Measurements from ENCODE around the gene SIX3.

Gene SIX3

DNA sequence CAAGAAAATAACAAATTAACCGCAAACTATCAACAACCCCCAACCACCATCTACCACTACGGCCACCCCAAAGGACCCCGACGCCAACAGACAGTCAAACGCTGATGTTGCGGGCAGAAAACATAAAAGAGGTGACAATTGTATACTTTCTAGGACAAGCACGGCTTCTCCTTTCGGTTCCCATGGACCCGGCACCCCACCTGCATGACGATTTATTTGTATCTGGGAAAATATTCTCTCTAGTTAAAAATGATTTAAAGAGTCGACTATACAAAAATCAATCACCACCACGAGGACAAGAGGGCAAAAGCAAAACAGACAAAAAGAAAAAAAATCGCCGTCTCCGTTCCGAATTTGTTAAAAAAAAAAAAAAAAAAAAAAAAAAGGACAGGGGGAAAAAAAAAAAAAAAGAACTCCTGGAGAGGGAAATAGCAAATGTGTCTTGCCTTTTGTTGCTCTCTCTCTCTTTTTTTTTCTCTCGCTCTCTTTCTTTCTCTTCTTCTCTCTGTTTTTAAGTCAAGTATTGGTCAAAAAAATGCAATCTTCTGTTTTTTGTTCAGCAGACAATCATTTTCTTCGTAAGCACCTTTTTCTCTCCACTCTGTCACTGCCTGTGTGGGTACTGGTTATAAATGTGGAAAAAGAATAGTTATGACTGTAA lies 3.6 kb downstream of the SIX3 start:
- CTCF ChIA-PET: interaction anchor here (0.7 kb wide), 1 partner anchor 10 kb away, joined by 3 read pairs; no protein-coding TSS in a partner anchor
- TF ChIP-seq, protein P1, sequence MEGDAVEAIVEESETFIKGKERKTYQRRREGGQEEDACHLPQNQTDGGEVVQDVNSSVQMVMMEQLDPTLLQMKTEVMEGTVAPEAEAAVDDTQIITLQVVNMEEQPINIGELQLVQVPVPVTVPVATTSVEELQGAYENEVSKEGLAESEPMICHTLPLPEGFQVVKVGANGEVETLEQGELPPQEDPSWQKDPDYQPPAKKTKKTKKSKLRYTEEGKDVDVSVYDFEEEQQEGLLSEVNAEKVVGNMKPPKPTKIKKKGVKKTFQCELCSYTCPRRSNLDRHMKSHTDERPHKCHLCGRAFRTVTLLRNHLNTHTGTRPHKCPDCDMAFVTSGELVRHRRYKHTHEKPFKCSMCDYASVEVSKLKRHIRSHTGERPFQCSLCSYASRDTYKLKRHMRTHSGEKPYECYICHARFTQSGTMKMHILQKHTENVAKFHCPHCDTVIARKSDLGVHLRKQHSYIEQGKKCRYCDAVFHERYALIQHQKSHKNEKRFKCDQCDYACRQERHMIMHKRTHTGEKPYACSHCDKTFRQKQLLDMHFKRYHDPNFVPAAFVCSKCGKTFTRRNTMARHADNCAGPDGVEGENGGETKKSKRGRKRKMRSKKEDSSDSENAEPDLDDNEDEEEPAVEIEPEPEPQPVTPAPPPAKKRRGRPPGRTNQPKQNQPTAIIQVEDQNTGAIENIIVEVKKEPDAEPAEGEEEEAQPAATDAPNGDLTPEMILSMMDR (IDR thresholded peaks at IDR 0.05; ENCODE audit: control extremely low read depth, extremely low read depth, low read depth, missing control alignments): no peak
- no peak for DNase-seq (ENCODE audit: extremely low spot score)

DNA sequence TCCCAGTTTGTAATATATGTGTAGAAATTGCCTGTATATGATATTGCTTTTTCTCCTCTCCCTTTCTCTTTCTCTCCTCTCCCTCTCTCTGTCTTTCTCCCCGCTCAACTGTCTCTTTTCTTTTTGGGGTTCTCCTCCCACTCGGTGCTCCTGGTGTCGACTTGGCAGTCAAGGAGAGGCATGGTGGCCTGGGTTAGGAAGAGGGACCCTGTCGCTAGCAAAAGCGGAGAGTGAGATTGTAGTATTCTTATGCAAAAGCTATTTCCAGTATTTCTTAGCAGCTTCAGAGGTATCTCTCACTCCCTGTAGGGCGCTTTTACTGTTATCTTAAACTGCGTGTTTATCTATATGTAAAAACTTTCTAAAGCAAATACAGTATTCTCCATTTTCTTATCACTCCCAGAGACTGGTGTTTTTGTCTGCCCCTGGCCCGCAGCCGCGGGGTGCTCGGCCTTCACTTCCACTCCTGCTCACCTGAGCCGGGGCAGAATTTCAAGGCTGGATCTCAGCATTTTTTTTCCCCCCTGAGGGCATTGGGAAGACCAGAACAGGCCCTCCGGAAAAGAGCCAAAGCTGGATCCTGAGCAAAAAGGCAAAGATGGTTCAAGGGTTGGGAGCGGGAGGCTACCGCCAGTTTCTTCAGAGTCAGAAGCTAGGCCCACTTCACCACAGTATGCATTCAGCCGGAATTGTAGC lies 4.3 kb downstream of the SIX3 start:
- TF ChIP-seq, protein P1 (IDR thresholded peaks at IDR 0.05; ENCODE audit: control extremely low read depth, extremely low read depth, low read depth, missing control alignments): no peak
- CTCF ChIA-PET: interaction anchor here (0.7 to 1.7 kb wide), 2 partner anchors 9 to 466 kb away, joined by 3 to 5 read pairs; no protein-coding TSS in a partner anchor
- POLR2A ChIA-PET: no interaction called here

More for the DNA sequence above, 3.6 kb downstream of the SIX3 start:
- POLR2A ChIA-PET: no interaction called here

DNA sequence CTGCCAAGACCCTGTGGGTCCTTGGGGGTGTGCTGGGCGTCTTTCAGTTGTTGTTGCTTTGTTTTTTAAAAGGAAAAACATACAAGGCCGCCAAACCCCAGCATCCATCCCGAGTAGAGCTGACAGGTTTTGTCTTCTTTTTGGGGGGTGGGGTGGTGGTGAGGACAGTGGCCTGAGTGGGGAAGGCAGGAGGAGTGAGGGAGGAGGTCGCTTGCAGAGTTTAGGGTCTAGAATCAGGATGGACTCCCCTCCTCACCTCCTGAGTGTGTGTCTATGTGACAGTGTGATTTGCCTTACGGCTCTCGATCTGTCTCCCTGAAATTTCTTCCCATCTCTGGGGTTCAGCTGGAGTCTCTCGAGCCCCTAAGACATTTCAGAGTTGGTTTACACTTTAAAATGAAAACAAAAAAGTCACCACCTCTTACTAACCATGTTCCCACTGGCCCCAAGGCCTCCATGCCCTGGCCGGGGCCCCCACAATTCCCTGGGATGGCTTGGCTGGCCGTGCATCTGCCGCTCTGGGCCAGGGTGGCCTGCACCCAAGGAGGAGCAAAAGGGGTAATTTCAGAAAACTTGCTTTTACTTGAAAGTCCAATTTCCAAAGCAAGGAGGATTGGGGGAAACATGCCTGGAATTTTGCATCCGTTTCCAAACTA lies 5.0 kb downstream of the SIX3 start:
- CTCF ChIA-PET: interaction anchor here (1.7 kb wide), 1 partner anchor 467 kb away, joined by 5 read pairs; no protein-coding TSS in a partner anchor
- TF ChIP-seq, protein P1 (IDR thresholded peaks at IDR 0.05; ENCODE audit: control extremely low read depth, extremely low read depth, low read depth, missing control alignments): no peak
- no peak for DNase-seq (ENCODE audit: extremely low spot score)
- POLR2A ChIA-PET: no interaction called here

More for the DNA sequence above, 4.3 kb downstream of the SIX3 start:
- DNase-seq (ENCODE audit: extremely low spot score): no peak

DNA sequence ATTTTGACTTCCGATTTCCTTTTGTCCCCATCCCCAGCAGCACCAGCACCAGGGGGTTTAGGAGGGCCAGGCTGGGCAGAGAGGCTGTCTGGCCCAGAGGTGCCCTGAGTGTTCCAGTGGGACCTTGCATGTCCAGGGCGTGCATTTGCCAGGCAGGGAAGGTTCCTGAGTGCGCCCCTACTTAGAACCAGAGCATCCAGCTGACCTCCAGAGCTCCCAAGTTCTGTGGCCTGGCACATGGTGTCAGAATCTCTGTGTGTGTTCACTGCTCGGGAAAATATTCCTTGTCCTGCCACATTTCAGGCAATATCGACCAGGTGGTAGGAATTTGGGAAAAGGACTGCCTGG lies 5.5 kb downstream of the SIX3 start:
- ChIA-PET CTCF (interaction anchor here (1.7 kb wide), 1 partner anchor 468 kb away, joined by 5 read pairs; no protein-coding TSS in a partner anchor), POLR2A (no interaction called here)
- TF ChIP-seq, protein P1 (IDR thresholded peaks at IDR 0.05; ENCODE audit: control extremely low read depth, extremely low read depth, low read depth, missing control alignments): no peak
- DNase-seq (ENCODE audit: extremely low spot score): no peak

DNA sequence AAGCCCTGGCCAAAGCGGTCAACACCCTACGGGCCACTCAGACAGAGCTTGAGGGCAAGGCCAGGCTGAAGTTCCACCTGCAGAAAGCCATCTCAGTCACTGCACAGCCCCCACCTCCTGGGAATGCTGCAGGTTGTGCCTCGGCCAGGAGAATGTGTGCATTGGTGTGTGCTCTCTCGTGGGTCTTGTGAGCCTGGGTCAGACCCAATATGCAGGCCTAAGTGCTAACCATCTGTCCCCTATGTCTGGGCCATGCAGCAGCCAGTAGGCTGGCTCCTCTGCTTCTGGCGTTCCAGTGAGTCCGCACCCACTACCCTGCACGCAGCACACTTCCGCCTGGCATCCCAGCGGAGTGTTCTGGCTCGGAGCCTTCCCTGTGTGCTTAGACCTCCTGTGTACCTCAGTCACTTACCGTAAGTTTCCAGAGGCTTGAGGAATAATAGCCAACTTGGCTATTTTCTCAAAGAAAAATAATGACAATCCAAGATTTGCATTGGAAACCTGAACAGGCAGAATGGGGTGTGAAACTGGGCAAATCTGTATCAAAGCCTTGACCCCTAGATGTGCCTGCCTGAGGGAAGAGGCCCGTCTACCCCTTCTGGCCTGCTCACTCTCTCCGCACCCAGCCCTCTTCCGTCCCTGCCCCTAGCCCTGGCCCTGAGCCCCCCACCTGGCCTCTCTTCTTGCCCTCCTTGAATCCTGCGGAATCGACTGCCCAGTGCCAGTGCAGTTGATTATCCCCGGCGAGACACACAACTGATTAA lies 7.2 kb downstream of the SIX3 start:
- no peak for DNase-seq (ENCODE audit: extremely low spot score)
- CTCF ChIA-PET: interaction anchor here (1.0 kb wide), 1 partner anchor 556 kb away, joined by 3 read pairs; no protein-coding TSS in a partner anchor
- POLR2A ChIA-PET: no interaction called here
- TF ChIP-seq, protein P1 (IDR thresholded peaks at IDR 0.05; ENCODE audit: control extremely low read depth, extremely low read depth, low read depth, missing control alignments): no peak

Measured in GM10248 (cell line).